Measurements from ENCODE around the gene TRIM47.

- no peak for TF ChIP-seq MYC (IDR thresholded peaks at IDR 0.05; ENCODE audit: low read depth, low read length)
- TF ChIP-seq CTCF (IDR thresholded peaks at IDR 0.05; ENCODE audit: low read depth, low read length): no peak
- TF ChIP-seq MAX (IDR thresholded peaks at IDR 0.05; ENCODE audit: low read depth, low read length): no peak
These were observed 1.9 kb upstream of the TRIM47 start for GRCh38 chr17:75880266-75880665.

Data from NB4 (cell line).